ENCODE results near the gene PLAC8. TPM values are rescaled to one million over a fixed set of nuclear protein-coding genes. Genes with fewer than 3 reads are reported as not detected.

The PLAC8 gene
- total and polyA plus RNA-seq, 2 of the 4 experiments (the other 2 are of a cell fraction) = not detected

GRCh38 chr4:83112678-83113428, 1.7 kb downstream of the PLAC8 start:
- DNase-seq (peak; percentile 12), ATAC-seq (ENCODE audit: low read depth) (no peak)
- H3K4ac ChIP-seq (ENCODE audit: low read depth, low read length) = no peak overlapping the region
- BruUV-seq (replicated peaks) = no TSS peak
- no peak overlapping the region for H2BK15ac ChIP-seq (ENCODE audit: low read depth, low read length)
- no peak overlapping the region for H2AK9ac ChIP-seq (replicated peaks; ENCODE audit: low read depth, low read length, poor library complexity)
- H3K9me3 ChIP-seq (ENCODE audit: control insufficient read depth, insufficient read depth, low read length) = no peaks in the 10 kb centered on the region
- H4K91ac ChIP-seq (ENCODE audit: insufficient read depth, low read depth, low read length) = no peak overlapping the region; the same call in 1 of the 2 replicates
- no peak overlapping the region for H3K27ac ChIP-seq (ENCODE audit: insufficient read depth, low read length)
- H3K4me2 ChIP-seq (ENCODE audit: low read depth, low read length) = no peak overlapping the region; the same call in 1 of the 2 replicates
- no peaks in the 10 kb centered on the region for H3K36me3 ChIP-seq (ENCODE audit: control insufficient read depth, insufficient read depth, low read length)
- H3K14ac ChIP-seq (replicated peaks; ENCODE audit: low read depth, low read length) = no peak overlapping the region
- no peaks in the 10 kb centered on the region for H4K20me1 ChIP-seq (ENCODE audit: insufficient read depth, low read length)
- H3K56ac ChIP-seq (ENCODE audit: extremely low read depth, insufficient read depth, low read length) = no peak overlapping the region
- H4K5ac ChIP-seq (ENCODE audit: low read depth, low read length) = no peak overlapping the region
- TF ChIP-seq CEBPB (IDR thresholded peaks at IDR 0.05; ENCODE audit: low read depth, low read length) = no peak
- no peak for TF ChIP-seq CHD1 (IDR thresholded peaks at IDR 0.05; ENCODE audit: low read depth, low read length)
- TF ChIP-seq MXI1 (IDR thresholded peaks at IDR 0.05; ENCODE audit: borderline replicate concordance, low read depth, low read length) = no peak
- TF ChIP-seq MAZ (IDR thresholded peaks at IDR 0.05; ENCODE audit: borderline replicate concordance, low read depth, low read length) = no peak
- no peak for TF ChIP-seq ELK1 (IDR thresholded peaks at IDR 0.05; ENCODE audit: borderline replicate concordance, low read depth, low read length)
- no peak for TF ChIP-seq FOS (IDR thresholded peaks at IDR 0.05; ENCODE audit: low read depth, low read length)
- no peak overlapping the region for H2AK5ac ChIP-seq (ENCODE audit: low read depth, low read length)
- H3K18ac ChIP-seq (ENCODE audit: low read depth, low read length) = no peak overlapping the region
- no peaks in the 10 kb centered on the region for H3K79me1 ChIP-seq (ENCODE audit: low read depth in 1 of 2, low read length in 2 of 2)
- 92% methylated on average over 10 of the region's 16 CpGs; no CpG with 5 or more reads in 1 of the 2 experiments for WGBS, 2 experiments (ENCODE audit: extremely low coverage in 2 of 2, insufficient read length in 1 of 2)
- H2AFZ ChIP-seq (replicated peaks; ENCODE audit: low read length, poor library complexity) = no peak overlapping the region
- peaks cover 1% of the 10 kb centered on the region; the same call in 1 of the 2 replicates for H3K4me1 ChIP-seq (ENCODE audit: control insufficient read depth, insufficient read depth, low read length)
- dilution Hi-C loops (cut with HindIII; ENCODE audit: low sequenced_read_pairs, unreplicated experiment) (no loop called here), intact Hi-C loops (cut with micrococcal nuclease) (no loop called here), in situ Hi-C loops (cut with MboI; ENCODE audit: low sequenced_read_pairs) (no loop called here)
- H3K4me3 ChIP-seq (ENCODE audit: insufficient read depth, low read depth, low read length) = no peak overlapping the region
- 0 out of 2 replicates have a peak overlapping the region, but pooled peaks have one; percentile 39 for H2BK20ac ChIP-seq (ENCODE audit: low read depth, low read length)
- 0 out of 2 replicates have a peak overlapping the region, but pooled peaks have one; percentile 14 for H2BK120ac ChIP-seq (ENCODE audit: low read depth, low read length)
- H3K9ac ChIP-seq (ENCODE audit: low read depth, low read length) = no peak overlapping the region
- H2BK5ac ChIP-seq (ENCODE audit: low read depth, low read length, poor library complexity, severe bottlenecking) = no peak overlapping the region
- H3K27me3 ChIP-seq (ENCODE audit: control insufficient read depth, insufficient read depth, low read length) = 0 out of 2 replicates have a peak, but pooled peaks cover 1% of the 10 kb centered on the region
- ChIA-PET CTCF (interaction anchor here (0.6 to 1.0 kb wide), 2 partner anchors 15 to 38 kb away, joined by 3 to 4 read pairs; no protein-coding TSS in a partner anchor), POLR2A (ENCODE audit: unreplicated experiment) (no interaction called here)
- no peak overlapping the region for H4K8ac ChIP-seq (ENCODE audit: low read depth in 2 of 2, low read length in 2 of 2)
- H3K9me1 ChIP-seq (ENCODE audit: insufficient read depth, low read length) = no peaks in the 10 kb centered on the region; the same call in 1 of the 2 replicates
- 0 out of 2 replicates have a peak overlapping the region, but pooled peaks have one; percentile 72 for H3K23ac ChIP-seq (ENCODE audit: low read depth, low read length)

All from IMR-90 (cell line).